ENCODE measurements around the gene FZD10. TPM values are rescaled to one million over a fixed set of nuclear protein-coding genes. Genes with fewer than 3 reads are reported as not detected.
A peak's percentile ranks its signal among the peaks of the same experiment; 100 is the strongest.

Gene FZD10
- total RNA-seq, 1 donor from 2014 or later = 0.40 TPM

GRCh38 chr12:130186651-130187268 is 24.5 kb downstream of the FZD10 start:
- DNase-seq (ENCODE audit: low spot score) = no peak
- H3K9me3 Mint-ChIP-seq (ENCODE audit: low read depth) = peaks cover 5% of the 10 kb centered on the region

GRCh38 chr12:130192642-130193345 is 30.5 kb downstream of the FZD10 start:
- no peaks in the 10 kb centered on the region for H3K36me3 Mint-ChIP-seq (ENCODE audit: low read depth)
- no peaks in the 10 kb centered on the region for H3K9me3 Mint-ChIP-seq (ENCODE audit: low read depth)
- peak; percentile 10 for TF ChIP-seq CTCF (IDR thresholded peaks at IDR 0.05)
- peaks cover 10% of the 10 kb centered on the region for H3K27me3 Mint-ChIP-seq (ENCODE audit: low read depth)
- DNase-seq (ENCODE audit: low spot score) = no peak
- no peak overlapping the region for H3K27ac Mint-ChIP-seq (ENCODE audit: unreplicated experiment)
- H3K4me1 Mint-ChIP-seq (ENCODE audit: low read depth) = no peaks in the 10 kb centered on the region
- H3K4me3 Mint-ChIP-seq (ENCODE audit: unreplicated experiment) = no peak overlapping the region

More at GRCh38 chr12:130186651-130187268, 24.5 kb downstream of the FZD10 start:
- no peaks in the 10 kb centered on the region for H3K36me3 Mint-ChIP-seq (ENCODE audit: low read depth)
- H3K27me3 Mint-ChIP-seq (ENCODE audit: low read depth) = no peaks in the 10 kb centered on the region
- H3K4me3 Mint-ChIP-seq (ENCODE audit: unreplicated experiment) = no peak overlapping the region
- peak overlapping the region; percentile 64 for H3K27ac Mint-ChIP-seq (ENCODE audit: unreplicated experiment)
- no peak for TF ChIP-seq CTCF (IDR thresholded peaks at IDR 0.05)
- peaks cover 10% of the 10 kb centered on the region for H3K4me1 Mint-ChIP-seq (ENCODE audit: low read depth)

- H3K4me3 Mint-ChIP-seq (ENCODE audit: unreplicated experiment) = no peak overlapping the region
- H3K27ac Mint-ChIP-seq (ENCODE audit: unreplicated experiment) = no peak overlapping the region
- H3K9me3 Mint-ChIP-seq (ENCODE audit: low read depth) = no peaks in the 10 kb centered on the region
- H3K36me3 Mint-ChIP-seq (ENCODE audit: low read depth) = no peaks in the 10 kb centered on the region
- H3K4me1 Mint-ChIP-seq (ENCODE audit: low read depth) = no peaks in the 10 kb centered on the region
- peaks cover 15% of the 10 kb centered on the region for H3K27me3 Mint-ChIP-seq (ENCODE audit: low read depth)
- no peak for TF ChIP-seq CTCF (IDR thresholded peaks at IDR 0.05)
- DNase-seq (ENCODE audit: low spot score) = no peak
Observed at GRCh38 chr12:130194154-130194553, 31.9 kb downstream of the FZD10 start.

GRCh38 chr12:130195369-130195768 is 33.1 kb downstream of the FZD10 start:
- no peak overlapping the region for H3K4me3 Mint-ChIP-seq (ENCODE audit: unreplicated experiment)
- H3K27ac Mint-ChIP-seq (ENCODE audit: unreplicated experiment) = no peak overlapping the region
- no peak for TF ChIP-seq CTCF (IDR thresholded peaks at IDR 0.05)
- H3K27me3 Mint-ChIP-seq (ENCODE audit: low read depth) = peaks cover 21% of the 10 kb centered on the region
- H3K9me3 Mint-ChIP-seq (ENCODE audit: low read depth) = peaks cover 2% of the 10 kb centered on the region
- no peaks in the 10 kb centered on the region for H3K4me1 Mint-ChIP-seq (ENCODE audit: low read depth)
- no peak for DNase-seq (ENCODE audit: low spot score)
- no peaks in the 10 kb centered on the region for H3K36me3 Mint-ChIP-seq (ENCODE audit: low read depth)

- H3K36me3 Mint-ChIP-seq (ENCODE audit: low read depth) = peaks cover under 1% of the 10 kb centered on the region
- peaks cover 5% of the 10 kb centered on the region for H3K9me3 Mint-ChIP-seq (ENCODE audit: low read depth)
- H3K4me3 Mint-ChIP-seq (ENCODE audit: unreplicated experiment) = no peak overlapping the region
- H3K27me3 Mint-ChIP-seq (ENCODE audit: low read depth) = peaks cover 25% of the 10 kb centered on the region
- no peak for DNase-seq (ENCODE audit: low spot score)
- H3K4me1 Mint-ChIP-seq (ENCODE audit: low read depth) = no peaks in the 10 kb centered on the region
- TF ChIP-seq CTCF (IDR thresholded peaks at IDR 0.05) = no peak
- H3K27ac Mint-ChIP-seq (ENCODE audit: unreplicated experiment) = no peak overlapping the region
Observed at GRCh38 chr12:130195776-130196175, 33.5 kb downstream of the FZD10 start.

All from chondrocyte (in vitro differentiated cells).